Liver (tissue), 9 donors: ENCODE results near the gene UBQLN3. TPM values are rescaled to one million over a fixed set of nuclear protein-coding genes. Genes with fewer than 3 reads are reported as not detected.

Experiments
- DNase-seq: peaks from one replicate; pipeline ENCODE4 v3.0.0-alpha.2; 2017; ENCODE audit warnings: low spot score
- H3K27ac ChIP-seq, 2 donors: one replicate each; pipeline ENCODE4 v1.7.0; 2013; ENCODE audit warnings: inconsistent platforms in 2 of 2, low read length in 2 of 2, control low read depth in 1 of 2, low read depth in 1 of 2, mild to moderate bottlenecking in 1 of 2
- H3K27me3 ChIP-seq, 4 donors: one replicate each; pipeline versions ENCODE4 v1.6.1 to v1.7.0; 2013; ENCODE audit warnings: low read length in 3 of 4, inconsistent platforms in 1 of 4, mild to moderate bottlenecking in 1 of 4, moderate library complexity in 1 of 4; ENCODE audit not compliant: control insufficient read depth in 4 of 4, insufficient read depth in 4 of 4
- H3K36me3 ChIP-seq, 4 donors: one replicate each; pipeline versions ENCODE4 v1.6.1 to v1.7.0; 2013; ENCODE audit warnings: low read length in 3 of 4, mild to moderate bottlenecking in 3 of 4, low read depth in 1 of 4, moderate library complexity in 1 of 4; ENCODE audit not compliant: control insufficient read depth in 4 of 4, insufficient read depth in 3 of 4
- H3K4me1 ChIP-seq, 4 donors: one replicate each; pipeline versions ENCODE4 v1.6.1 to v1.7.0; 2013; ENCODE audit warnings: low read length in 3 of 4, mild to moderate bottlenecking in 3 of 4, moderate library complexity in 1 of 4; ENCODE audit not compliant: control insufficient read depth in 4 of 4, insufficient read depth in 4 of 4
- H3K4me3 ChIP-seq, 3 donors: one replicate each; pipeline versions ENCODE4 v1.6.1 to v1.7.0; 2013; ENCODE audit warnings: low read length in 3 of 3, control low read depth in 1 of 3, low read depth in 1 of 3, mild to moderate bottlenecking in 1 of 3
- H3K9ac ChIP-seq, 2 donors: one replicate each; pipeline ENCODE4 v1.7.0; 2013; ENCODE audit warnings: low read length in 2 of 2, mild to moderate bottlenecking in 2 of 2, moderate library complexity in 2 of 2, control low read depth in 1 of 2, low read depth in 1 of 2
- H3K9me3 ChIP-seq, 4 donors: one replicate each; pipeline versions ENCODE4 v1.6.1 to v1.7.0; 2013; ENCODE audit warnings: low read length in 3 of 4; ENCODE audit not compliant: control insufficient read depth in 4 of 4
- ATF3 ChIP-seq: IDR thresholded peaks from 2 replicates; pipeline ENCODE4 v1.6.1; 2016; ENCODE audit warnings: antibody characterized with exemption
- CTCF ChIP-seq: fragments of 150-350 bp; IDR thresholded peaks from 2 replicates; pipeline ENCODE4 v1.5.1; 2017; ENCODE audit warnings: improper control_type of control experiment, low read depth, low read length; ENCODE audit not compliant: missing input control
- EGR1 ChIP-seq, 2 donors: IDR thresholded peaks; 2 replicates each; pipeline ENCODE4 v1.6.1; 2016 to 2018; ENCODE audit warnings: antibody characterized with exemption in 2 of 2, low read depth in 2 of 2
- FOXA1 ChIP-seq: IDR thresholded peaks from 2 replicates; pipeline ENCODE4 v1.6.1; 2016; ENCODE audit warnings: antibody characterized with exemption
- FOXA2 ChIP-seq: IDR thresholded peaks from 2 replicates; pipeline ENCODE4 v1.6.1; 2016; ENCODE audit warnings: antibody characterized with exemption
- GABPA ChIP-seq, 2 donors: IDR thresholded peaks in 1 of 2; conservative IDR thresholded peaks in 1 of 2; 2 replicates each; pipeline ENCODE4 v1.6.1; 2016; ENCODE audit warnings: antibody characterized with exemption in 2 of 2, mild to moderate bottlenecking in 1 of 2, moderate library complexity in 1 of 2
- HNF4A ChIP-seq, 2 donors: conservative IDR thresholded peaks; 2 replicates each; pipeline ENCODE4 v1.6.1; 2016; ENCODE audit warnings: antibody characterized with exemption in 2 of 2, mild to moderate bottlenecking in 2 of 2
- MAX ChIP-seq: IDR thresholded peaks from 2 replicates; pipeline ENCODE4 v1.6.1; 2016; ENCODE audit warnings: antibody characterized with exemption
- NR2F2 ChIP-seq: IDR thresholded peaks from 2 replicates; pipeline ENCODE4 v1.6.1; 2016; ENCODE audit warnings: antibody characterized with exemption
- RAD21 ChIP-seq, 2 donors: IDR thresholded peaks; 2 replicates each; pipeline ENCODE4 v1.6.1; 2016; ENCODE audit warnings: antibody characterized with exemption in 2 of 2, mild to moderate bottlenecking in 2 of 2
- REST ChIP-seq: IDR thresholded peaks from 2 replicates; pipeline ENCODE4 v1.6.1; 2016; ENCODE audit warnings: antibody characterized with exemption, mild to moderate bottlenecking
- RXRA ChIP-seq, 2 donors: IDR thresholded peaks; 2 replicates each; pipeline ENCODE4 v1.6.1; 2017 to 2018; ENCODE audit warnings: antibody characterized with exemption in 2 of 2, mild to moderate bottlenecking in 1 of 2
- SP1 ChIP-seq: IDR thresholded peaks from 2 replicates; pipeline ENCODE4 v1.6.1; 2018; ENCODE audit warnings: antibody characterized with exemption, mild to moderate bottlenecking
- TAF1 ChIP-seq: conservative IDR thresholded peaks from 2 replicates; pipeline ENCODE4 v1.6.1; 2016; ENCODE audit warnings: antibody characterized with exemption, mild to moderate bottlenecking
- YY1 ChIP-seq: IDR thresholded peaks from 2 replicates; pipeline ENCODE4 v1.6.1; 2016; ENCODE audit warnings: antibody characterized with exemption, mild to moderate bottlenecking
- WGBS: extraction: QIAGEN DNeasy Blood & Tissue Kit; methylation state at CpG from one replicate; pipeline ENCODE4 v1.1.7; 2013; 5-methylcytosine and 5-hydroxymethylcytosine counted together
- polyA plus RNA-seq, 2 donors: library from polyadenylated mRNA; stranded (reverse) in 1 of 2; unstranded in 1 of 2; fragments of 200-250 nt in 1 of 2; fragments of >200 nt in 1 of 2; fragmentation: Nextera tagmentation in 1 of 2; extraction: Ambion mirVana in 1 of 2; gene quantifications; one replicate each; pipeline versions ENCODE4 v1.2.1 to v1.2.3, GENCODE V29; 2013 to 2015
- total RNA-seq, 2 donors: library from RNA; depleted of rRNA; stranded (reverse); fragments of >200 nt; gene quantifications; one replicate each; pipeline ENCODE4 v1.2.3, GENCODE V29; 2014
- TF ChIP-seq, protein P1 (sequence below): IDR thresholded peaks from 2 replicates; pipeline ENCODE4 v1.6.1; 2016; ENCODE audit warnings: antibody characterized with exemption
- donor health status: healthy.
- donor health status: healthy.
- donor health status: healthy.
- donor health status: healthy.
- donor health status: healthy.

The UBQLN3 gene
- total and polyA plus RNA-seq, 4 donors: 0.09 to 0.33 TPM; not detected in 2

GRCh38 chr11:5507177-5507932 is 2.4 kb downstream of the UBQLN3 start:
- TF ChIP-seq TAF1 (no peak), NR2F2 (no peak), ATF3 (no peak), EGR1 (IDR thresholded peaks at IDR 0.05; ENCODE audit: low read depth in 2 of 2) (no peak), RAD21 (IDR thresholded peaks at IDR 0.05) (no peak), FOXA2 (no peak)
- Histone ChIP-seq H3K9me3 (no peaks in the 10 kb centered on the region), H3K4me3 (no peak overlapping the region), H3K27me3 (no peaks in the 10 kb centered on the region), H3K36me3 (no peaks in the 10 kb centered on the region), H3K9ac (no peak overlapping the region), H3K27ac (no peak overlapping the region), H3K4me1 (no peaks in the 10 kb centered on the region)
- 82% methylated on average over 9 of the region's 9 CpGs for WGBS
- no peak for DNase-seq

GRCh38 chr11:5505363-5506048 is 4.3 kb downstream of the UBQLN3 start:
- Histone ChIP-seq H3K27me3 (no peaks in the 10 kb centered on the region), H3K9ac (no peak overlapping the region), H3K4me3 (no peak overlapping the region), H3K27ac (no peak overlapping the region), H3K4me1 (no peaks in the 10 kb centered on the region), H3K9me3 (no peaks in the 10 kb centered on the region), H3K36me3 (no peaks in the 10 kb centered on the region)
- 89% methylated on average over 9 of the region's 9 CpGs for WGBS
- DNase-seq: no peak
- no peak for TF ChIP-seq TAF1
- no peak for TF ChIP-seq YY1
- no peak for TF ChIP-seq HNF4A (conservative IDR thresholded peaks at IDR 0.05)
- no peak for TF ChIP-seq CTCF
- no peak for TF ChIP-seq NR2F2
- TF ChIP-seq, protein P1, sequence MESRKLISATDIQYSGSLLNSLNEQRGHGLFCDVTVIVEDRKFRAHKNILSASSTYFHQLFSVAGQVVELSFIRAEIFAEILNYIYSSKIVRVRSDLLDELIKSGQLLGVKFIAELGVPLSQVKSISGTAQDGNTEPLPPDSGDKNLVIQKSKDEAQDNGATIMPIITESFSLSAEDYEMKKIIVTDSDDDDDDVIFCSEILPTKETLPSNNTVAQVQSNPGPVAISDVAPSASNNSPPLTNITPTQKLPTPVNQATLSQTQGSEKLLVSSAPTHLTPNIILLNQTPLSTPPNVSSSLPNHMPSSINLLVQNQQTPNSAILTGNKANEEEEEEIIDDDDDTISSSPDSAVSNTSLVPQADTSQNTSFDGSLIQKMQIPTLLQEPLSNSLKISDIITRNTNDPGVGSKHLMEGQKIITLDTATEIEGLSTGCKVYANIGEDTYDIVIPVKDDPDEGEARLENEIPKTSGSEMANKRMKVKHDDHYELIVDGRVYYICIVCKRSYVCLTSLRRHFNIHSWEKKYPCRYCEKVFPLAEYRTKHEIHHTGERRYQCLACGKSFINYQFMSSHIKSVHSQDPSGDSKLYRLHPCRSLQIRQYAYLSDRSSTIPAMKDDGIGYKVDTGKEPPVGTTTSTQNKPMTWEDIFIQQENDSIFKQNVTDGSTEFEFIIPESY: no peak
- no peak for TF ChIP-seq ATF3
- no peak for TF ChIP-seq FOXA1
- TF ChIP-seq RAD21 (IDR thresholded peaks at IDR 0.05): no peak

- H3K27ac ChIP-seq: no peak overlapping the region
- no peak overlapping the region for H3K4me3 ChIP-seq
- no peaks in the 10 kb centered on the region for H3K36me3 ChIP-seq
- no peak for TF ChIP-seq YY1
- TF ChIP-seq REST: no peak
- no peak for TF ChIP-seq SP1
- no peak for TF ChIP-seq RXRA (IDR thresholded peaks at IDR 0.05)
- TF ChIP-seq FOXA2: no peak
- no peak for TF ChIP-seq MAX
- no peak for TF ChIP-seq EGR1 (IDR thresholded peaks at IDR 0.05; ENCODE audit: low read depth in 2 of 2)
- no peak for TF ChIP-seq GABPA (IDR thresholded peaks at IDR 0.05 in 1 of 2, conservative IDR thresholded peaks at IDR 0.05 in 1 of 2)
- TF ChIP-seq TAF1: no peak
- no peak for TF ChIP-seq ATF3
- no peak for DNase-seq
- H3K9ac ChIP-seq: no peak overlapping the region
- no peaks in the 10 kb centered on the region for H3K9me3 ChIP-seq
- H3K27me3 ChIP-seq: no peaks in the 10 kb centered on the region
- no peaks in the 10 kb centered on the region for H3K4me1 ChIP-seq
- WGBS: 85% methylated on average over 2 of the region's 2 CpGs
These were observed 5.3 kb downstream of the UBQLN3 start for GRCh38 chr11:5504403-5504921.
